K562 (cell line): ENCODE measurements around the gene FBRS.

Experiments used
- ARID4B ChIP-seq: sonication (generic); formaldehyde crosslinking; IDR thresholded peaks from 2 replicates; pipeline ENCODE4 v1.8.0; 2022; ENCODE audit warnings: mild to moderate bottlenecking, missing genetic modification reagents
- CEBPB ChIP-seq: fragments of 450-650 bp; IDR thresholded peaks from 2 replicates; pipeline ENCODE4 v1.6.1; 2016; ENCODE audit warnings: missing genetic modification characterization, missing compliant biosample characterization
- CTCF ChIP-seq, 3 experiments: IDR thresholded peaks in 2 of 3; conservative IDR thresholded peaks in 1 of 3; 2 replicates each; pipeline ENCODE4 v1.5.1; 2011 to 2012; ENCODE audit warnings: low read length in 3 of 3, mild to moderate bottlenecking in 3 of 3, control low read depth in 2 of 3, improper control_type of control experiment in 1 of 3, inconsistent platforms in 1 of 3, low read depth in 1 of 3, mixed read lengths in 1 of 3, moderate library complexity in 1 of 3; ENCODE audit not compliant: insufficient read depth in 2 of 3
- DLX4 ChIP-seq: fragments of 250-450 bp; sonication (Bioruptor Pico); IDR thresholded peaks from 2 replicates; pipeline ENCODE4 v1.6.1; 2021; ENCODE audit warnings: mild to moderate bottlenecking
- ELF4 ChIP-seq: fragments of 450-650 bp; formaldehyde crosslinking; IDR thresholded peaks from 2 replicates; pipeline ENCODE4 v1.4.0; 2022; ENCODE audit warnings: missing genetic modification characterization
- GABPA ChIP-seq: fragments of 200-800 bp; sonication (Bioruptor generic); conservative IDR thresholded peaks from 2 replicates; pipeline ENCODE4 v1.6.1; 2016; ENCODE audit warnings: low read depth, missing genetic modification characterization, missing compliant biosample characterization
- HDAC1 ChIP-seq, 2 experiments: fragments of 450-650 bp; IDR thresholded peaks; 2 replicates each; pipeline ENCODE4 v1.6.1; 2016 to 2017; ENCODE audit warnings: inconsistent platforms in 1 of 2, mild to moderate bottlenecking in 1 of 2, moderate library complexity in 1 of 2
- KLF10 ChIP-seq: fragments of 250-450 bp; sonication (Bioruptor Pico); IDR thresholded peaks from 2 replicates; pipeline ENCODE4 v1.6.1; 2021; ENCODE audit warnings: matching md5 sums
- MTF1 ChIP-seq: fragments of 250-450 bp; sonication (Bioruptor Pico); IDR thresholded peaks from 2 replicates; pipeline ENCODE4 v1.9.0; 2021; ENCODE audit warnings: moderate library complexity, mild to moderate bottlenecking, inconsistent platforms, borderline replicate concordance
- PHB2 ChIP-seq: fragments of 450-650 bp; IDR thresholded peaks from 2 replicates; pipeline ENCODE4 v1.6.1; 2017; ENCODE audit warnings: low read depth
- PKNOX1 ChIP-seq: fragments of 450-650 bp; IDR thresholded peaks from 2 replicates; pipeline ENCODE4 v1.6.1; 2016
- POLR2AphosphoS5 ChIP-seq: IDR thresholded peaks from 2 replicates; pipeline ENCODE4 v1.6.1; 2011; ENCODE audit warnings: mild to moderate bottlenecking, low read depth, low read length, moderate library complexity; ENCODE audit not compliant: control insufficient read depth, insufficient read depth

- TF ChIP-seq GABPA (tag) (no peak; the same call in 1 of the 2 replicates), PHB2 (no peak), MTF1 (CRISPR knock-in tag) (no peak), ELF4 (CRISPR knock-in tag) (no peak), DLX4 (CRISPR knock-in tag) (no peak), HDAC1 (IDR thresholded peaks at IDR 0.05) (no peak), ARID4B (CRISPR knock-in tag) (no peak), CEBPB (tag) (no peak), POLR2AphosphoS5 (no peak), CTCF (IDR thresholded peaks at IDR 0.05 in 2 of 3, conservative IDR thresholded peaks at IDR 0.05 in 1 of 3; ENCODE audit: insufficient read depth in 2 of 3, low read depth in 1 of 3, low read length in 3 of 3) (peak; percentile 30 to 54 (median 45); a peak in 4 of 6 replicates), PKNOX1 (no peak), KLF10 (no peak)
These were observed 688 bp downstream of the FBRS start for GRCh38 chr16:30658731-30659506.
